ENCODE results near the gene MAST1.
"Not testable (repeated sequence)": the region's sequence is repeated elsewhere in the genome, so short reads cannot be mapped to it uniquely, and the experiment has no call there.

Gene MAST1

GRCh38 chr19:12801466-12802266 is 36.6 kb upstream of the MAST1 start, which contains the start of the genes PRDX2 and THSD8:
Gene PRDX2 (minus strand): TSS chr19:12801800. CDS start chr19:12801261, 539 bp downstream.
Gene THSD8 (plus strand): TSS chr19:12802069. CDS start chr19:12802072, 3 bp downstream.
- peak; percentile 80 for DNase-seq

GRCh38 chr19:12802267-12803106 is 35.8 kb upstream of the MAST1 start:
- DNase-seq, result no peak

- DNase-seq, result no peak
These were observed 34.3 kb upstream of the MAST1 start for GRCh38 chr19:12804051-12804450.

- peak; percentile 90 for DNase-seq
These were observed 31.9 kb upstream of the MAST1 start, which contains the start of gene RNASEH2A for GRCh38 chr19:12806242-12807081. Gene RNASEH2A (plus strand): TSS chr19:12806584. CDS start chr19:12806674, 90 bp downstream.

GRCh38 chr19:12815088-12815487 is 23.2 kb upstream of the MAST1 start:
- no peak for DNase-seq

GRCh38 chr19:12817188-12817587 is 21.1 kb upstream of the MAST1 start:
- DNase-seq, result not testable (repeated sequence)

- DNase-seq, result not testable (repeated sequence)
These were observed 20.5 kb upstream of the MAST1 start for GRCh38 chr19:12817810-12818209.

- no peak for DNase-seq
These were observed 16.6 kb upstream of the MAST1 start for GRCh38 chr19:12821761-12822160.

GRCh38 chr19:12825254-12826131 is 12.8 kb upstream of the MAST1 start:
- peak; percentile 36 for DNase-seq

- DNase-seq, result peak; percentile 23
These were observed 9.8 kb upstream of the MAST1 start for GRCh38 chr19:12828494-12828893.

- DNase-seq, result no peak
These were observed 4.9 kb upstream of the MAST1 start for GRCh38 chr19:12833418-12833737.

GRCh38 chr19:12833738-12834565 is 4.4 kb upstream of the MAST1 start:
- DNase-seq, result peak; percentile 38

GRCh38 chr19:12834566-12834943 is 3.8 kb upstream of the MAST1 start, which contains the start of gene RTBDN:
Gene RTBDN (minus strand): TSS chr19:12834579. CDS start chr19:12829979, 4,600 bp downstream.
- no peak for DNase-seq

GRCh38 chr19:12834976-12835757 is 3.1 kb upstream of the MAST1 start:
- DNase-seq, result peak; percentile 46

GRCh38 chr19:12836529-12836863 is 1.8 kb upstream of the MAST1 start:
- DNase-seq, result no peak

GRCh38 chr19:12837225-12837624 is 1.1 kb upstream of the MAST1 start:
- no peak for DNase-seq

- peak; percentile 22 for DNase-seq
These were observed 806 bp downstream of the MAST1 start for GRCh38 chr19:12838886-12839756.

- peak; percentile 35 for DNase-seq
These were observed 2.1 kb downstream of the MAST1 start for GRCh38 chr19:12840091-12841079.

Measured in activated naive CD4-positive, alpha-beta T cell treated with anti-CD3 and anti-CD28 coated beads, Interleukin-2, amount 50 U/mL, for 16 hours (primary cell).